Fibroblast of villous mesenchyme (primary cell): Measurements from ENCODE around the gene KAT2B. TPM values are rescaled to one million over a fixed set of nuclear protein-coding genes. Genes with fewer than 3 reads are reported as not detected.

ENCODE experiments used
- DNase-seq: peaks from one replicate; pipeline ENCODE4 v3.0.0-alpha.2; 2010; ENCODE audit warnings: low read depth
- H3K4me3 ChIP-seq: 2 replicates; pipeline ENCODE4 v1.5.1; 2011; ENCODE audit warnings: low read depth, mild to moderate bottlenecking, low read length
- total RNA-seq: library from RNA; depleted of rRNA; stranded (reverse); fragments of >200 nt; gene quantifications from 2 replicates; pipeline ENCODE4 v1.2.3, GENCODE V29; 2012
- TF ChIP-seq, protein P1 (sequence below): IDR thresholded peaks from 2 replicates; pipeline ENCODE4 v1.5.1; 2012; ENCODE audit warnings: low read depth, mild to moderate bottlenecking, low read length; ENCODE audit not compliant: insufficient read depth

The KAT2B gene
- total RNA-seq, 1 donor, result 12.5 TPM

- TF ChIP-seq, protein P1, sequence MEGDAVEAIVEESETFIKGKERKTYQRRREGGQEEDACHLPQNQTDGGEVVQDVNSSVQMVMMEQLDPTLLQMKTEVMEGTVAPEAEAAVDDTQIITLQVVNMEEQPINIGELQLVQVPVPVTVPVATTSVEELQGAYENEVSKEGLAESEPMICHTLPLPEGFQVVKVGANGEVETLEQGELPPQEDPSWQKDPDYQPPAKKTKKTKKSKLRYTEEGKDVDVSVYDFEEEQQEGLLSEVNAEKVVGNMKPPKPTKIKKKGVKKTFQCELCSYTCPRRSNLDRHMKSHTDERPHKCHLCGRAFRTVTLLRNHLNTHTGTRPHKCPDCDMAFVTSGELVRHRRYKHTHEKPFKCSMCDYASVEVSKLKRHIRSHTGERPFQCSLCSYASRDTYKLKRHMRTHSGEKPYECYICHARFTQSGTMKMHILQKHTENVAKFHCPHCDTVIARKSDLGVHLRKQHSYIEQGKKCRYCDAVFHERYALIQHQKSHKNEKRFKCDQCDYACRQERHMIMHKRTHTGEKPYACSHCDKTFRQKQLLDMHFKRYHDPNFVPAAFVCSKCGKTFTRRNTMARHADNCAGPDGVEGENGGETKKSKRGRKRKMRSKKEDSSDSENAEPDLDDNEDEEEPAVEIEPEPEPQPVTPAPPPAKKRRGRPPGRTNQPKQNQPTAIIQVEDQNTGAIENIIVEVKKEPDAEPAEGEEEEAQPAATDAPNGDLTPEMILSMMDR, result no peak
- no peak for DNase-seq
Measured at GRCh38 chr3:20173844-20174410, 133.7 kb downstream of the KAT2B start.

GRCh38 chr3:20181276-20181675 lies 141.0 kb downstream of the KAT2B start:
- no peak for DNase-seq
- no peak overlapping the region for H3K4me3 ChIP-seq
- TF ChIP-seq, protein P1, result no peak

More at GRCh38 chr3:20173844-20174410, 133.7 kb downstream of the KAT2B start:
- no peak overlapping the region for H3K4me3 ChIP-seq

- no peak overlapping the region for H3K4me3 ChIP-seq
- TF ChIP-seq, protein P1, result no peak
- no peak for DNase-seq
Measured at GRCh38 chr3:20182206-20182605, 142.0 kb downstream of the KAT2B start.

GRCh38 chr3:20185331-20185678 lies 145.1 kb downstream of the KAT2B start:
- DNase-seq, result peak; percentile 35
- peak overlapping the region; percentile 98 for H3K4me3 ChIP-seq
- TF ChIP-seq, protein P1, result no peak

- peak within 1 kb of the TSS; percentile 98 for H3K4me3 ChIP-seq
- TF ChIP-seq, protein P1, result no peak
- peak; percentile 98 for DNase-seq
Measured at GRCh38 chr3:20185679-20186599, 145.7 kb downstream of the KAT2B start, which contains the start of gene SGO1. Gene SGO1 (minus strand): TSS chr3:20186206. CDS start chr3:20184027, 2,179 bp downstream.

- peak overlapping the region; percentile 98 for H3K4me3 ChIP-seq
- no peak for DNase-seq
- TF ChIP-seq, protein P1, result no peak
Measured at GRCh38 chr3:20186600-20187004, 146.4 kb downstream of the KAT2B start.
